ENCODE measurements around the gene SLC7A10.

SLC7A10 gene

DNA sequence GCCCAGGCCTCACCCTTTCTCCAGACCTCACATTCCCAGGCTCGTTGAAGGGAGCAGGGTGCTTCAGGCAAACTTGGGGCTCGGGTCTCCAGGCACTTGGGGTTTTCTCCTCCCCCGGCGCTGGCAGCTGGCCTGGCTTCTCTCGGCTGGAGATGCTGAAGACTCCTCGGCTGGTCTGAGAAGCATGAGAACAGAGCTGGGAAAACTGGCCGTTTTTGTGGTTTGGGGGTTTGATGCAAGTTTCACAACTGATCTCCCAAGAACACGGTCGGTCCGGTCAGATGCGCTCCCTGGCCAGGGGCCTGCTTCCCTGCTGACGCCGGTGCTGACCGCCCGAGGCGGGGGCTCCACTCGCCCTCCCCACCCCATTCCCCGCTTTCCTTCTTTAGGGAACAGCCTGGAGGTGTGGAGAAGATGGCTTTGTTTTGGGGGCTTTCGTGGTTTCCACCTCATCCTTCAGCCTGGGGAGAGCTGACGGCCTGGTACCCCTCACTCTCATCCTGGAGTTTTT lies 41.4 kb upstream of the SLC7A10 start:
- no peaks in the 10 kb centered on the region for H3K4me1 ChIP-seq (ENCODE audit: insufficient read depth, low read length)

DNA sequence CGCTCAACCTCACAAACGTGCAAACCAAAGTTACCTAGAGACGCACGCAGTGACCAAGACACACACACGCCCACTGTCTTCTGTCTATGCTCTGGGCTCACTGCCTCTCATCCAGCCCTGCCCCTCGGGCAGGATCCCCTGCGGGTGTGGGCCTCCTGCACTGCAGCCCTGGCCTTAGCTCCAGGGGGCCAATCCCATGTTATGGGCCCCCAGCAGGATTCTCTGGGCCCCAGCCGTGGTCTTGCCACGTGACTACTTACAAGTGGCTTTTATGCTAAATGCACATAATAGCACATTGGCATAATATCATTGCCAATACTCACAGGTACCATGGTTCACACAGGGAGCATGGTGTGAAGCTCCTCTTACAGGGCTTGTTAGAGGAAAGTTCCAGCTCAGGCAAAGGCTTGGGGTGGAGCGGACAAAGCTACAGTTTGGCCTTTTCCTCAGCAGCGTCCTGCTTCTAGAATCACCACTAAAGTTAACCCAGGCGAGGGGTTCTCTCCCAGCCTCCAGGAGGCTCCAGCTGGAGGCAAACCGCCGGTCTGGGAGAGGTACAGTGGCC lies 39.3 kb upstream of the SLC7A10 start:
- H4K20me1 ChIP-seq (ENCODE audit: insufficient read depth, low read length), result peaks cover 8% of the 10 kb centered on the region; the same call in 1 of the 2 replicates
- no peaks in the 10 kb centered on the region for H3K4me1 ChIP-seq (ENCODE audit: insufficient read depth, low read length)
- ATAC-seq (ENCODE audit: insufficient read depth, low read depth) (no peak), DNase-seq (no peak)
- H3K4me2 ChIP-seq (ENCODE audit: insufficient read depth, low read length), result no peak overlapping the region
- H3K79me2 ChIP-seq (ENCODE audit: insufficient read depth, low read length), result no peaks in the 10 kb centered on the region
- TF ChIP-seq, protein P1, sequence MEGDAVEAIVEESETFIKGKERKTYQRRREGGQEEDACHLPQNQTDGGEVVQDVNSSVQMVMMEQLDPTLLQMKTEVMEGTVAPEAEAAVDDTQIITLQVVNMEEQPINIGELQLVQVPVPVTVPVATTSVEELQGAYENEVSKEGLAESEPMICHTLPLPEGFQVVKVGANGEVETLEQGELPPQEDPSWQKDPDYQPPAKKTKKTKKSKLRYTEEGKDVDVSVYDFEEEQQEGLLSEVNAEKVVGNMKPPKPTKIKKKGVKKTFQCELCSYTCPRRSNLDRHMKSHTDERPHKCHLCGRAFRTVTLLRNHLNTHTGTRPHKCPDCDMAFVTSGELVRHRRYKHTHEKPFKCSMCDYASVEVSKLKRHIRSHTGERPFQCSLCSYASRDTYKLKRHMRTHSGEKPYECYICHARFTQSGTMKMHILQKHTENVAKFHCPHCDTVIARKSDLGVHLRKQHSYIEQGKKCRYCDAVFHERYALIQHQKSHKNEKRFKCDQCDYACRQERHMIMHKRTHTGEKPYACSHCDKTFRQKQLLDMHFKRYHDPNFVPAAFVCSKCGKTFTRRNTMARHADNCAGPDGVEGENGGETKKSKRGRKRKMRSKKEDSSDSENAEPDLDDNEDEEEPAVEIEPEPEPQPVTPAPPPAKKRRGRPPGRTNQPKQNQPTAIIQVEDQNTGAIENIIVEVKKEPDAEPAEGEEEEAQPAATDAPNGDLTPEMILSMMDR (IDR thresholded peaks at IDR 0.05; ENCODE audit: borderline replicate concordance, extremely low read depth, low read length, poor library complexity, severe bottlenecking), result no peak
- TF ChIP-seq EZH2 (IDR thresholded peaks at IDR 0.05; ENCODE audit: borderline replicate concordance, low read depth, low read length, severe bottlenecking), result no peak
- H3K27me3 ChIP-seq (ENCODE audit: insufficient read depth, low read length, poor library complexity), result peaks cover 15% of the 10 kb centered on the region
- H3K27ac ChIP-seq (ENCODE audit: low read length), result no peak overlapping the region
- no peak overlapping the region for H2AFZ ChIP-seq (ENCODE audit: low read depth, low read length)
- no peak overlapping the region for H3K9ac ChIP-seq (ENCODE audit: low read depth, low read length)
- no peaks in the 10 kb centered on the region for H3K9me3 ChIP-seq (ENCODE audit: insufficient read depth, low read length, severe bottlenecking)
- H3K4me3 ChIP-seq (ENCODE audit: low read depth in 1 of 2, low read length in 2 of 2), result no peak overlapping the region
- no peaks in the 10 kb centered on the region for H3K36me3 ChIP-seq (ENCODE audit: insufficient read depth, low read length)

More for the DNA sequence above, 41.4 kb upstream of the SLC7A10 start:
- no peak overlapping the region for H3K4me3 ChIP-seq (ENCODE audit: low read depth in 1 of 2, low read length in 2 of 2)
- no peaks in the 10 kb centered on the region for H3K9me3 ChIP-seq (ENCODE audit: insufficient read depth, low read length, severe bottlenecking)
- DNase-seq (no peak), ATAC-seq (ENCODE audit: insufficient read depth, low read depth) (no peak)
- no peaks in the 10 kb centered on the region for H3K36me3 ChIP-seq (ENCODE audit: insufficient read depth, low read length)
- no peaks in the 10 kb centered on the region for H3K27me3 ChIP-seq (ENCODE audit: insufficient read depth, low read length, poor library complexity)
- H3K4me2 ChIP-seq (ENCODE audit: insufficient read depth, low read length), result no peak overlapping the region
- peaks cover 8% of the 10 kb centered on the region; the same call in 1 of the 2 replicates for H4K20me1 ChIP-seq (ENCODE audit: insufficient read depth, low read length)
- no peak for TF ChIP-seq EZH2 (IDR thresholded peaks at IDR 0.05; ENCODE audit: borderline replicate concordance, low read depth, low read length, severe bottlenecking)
- TF ChIP-seq, protein P1 (IDR thresholded peaks at IDR 0.05; ENCODE audit: borderline replicate concordance, extremely low read depth, low read length, poor library complexity, severe bottlenecking), result no peak
- H3K9ac ChIP-seq (ENCODE audit: low read depth, low read length), result no peak overlapping the region
- no peaks in the 10 kb centered on the region for H3K79me2 ChIP-seq (ENCODE audit: insufficient read depth, low read length)
- no peak overlapping the region for H2AFZ ChIP-seq (ENCODE audit: low read depth, low read length)
- no peak overlapping the region for H3K27ac ChIP-seq (ENCODE audit: low read length)

DNA sequence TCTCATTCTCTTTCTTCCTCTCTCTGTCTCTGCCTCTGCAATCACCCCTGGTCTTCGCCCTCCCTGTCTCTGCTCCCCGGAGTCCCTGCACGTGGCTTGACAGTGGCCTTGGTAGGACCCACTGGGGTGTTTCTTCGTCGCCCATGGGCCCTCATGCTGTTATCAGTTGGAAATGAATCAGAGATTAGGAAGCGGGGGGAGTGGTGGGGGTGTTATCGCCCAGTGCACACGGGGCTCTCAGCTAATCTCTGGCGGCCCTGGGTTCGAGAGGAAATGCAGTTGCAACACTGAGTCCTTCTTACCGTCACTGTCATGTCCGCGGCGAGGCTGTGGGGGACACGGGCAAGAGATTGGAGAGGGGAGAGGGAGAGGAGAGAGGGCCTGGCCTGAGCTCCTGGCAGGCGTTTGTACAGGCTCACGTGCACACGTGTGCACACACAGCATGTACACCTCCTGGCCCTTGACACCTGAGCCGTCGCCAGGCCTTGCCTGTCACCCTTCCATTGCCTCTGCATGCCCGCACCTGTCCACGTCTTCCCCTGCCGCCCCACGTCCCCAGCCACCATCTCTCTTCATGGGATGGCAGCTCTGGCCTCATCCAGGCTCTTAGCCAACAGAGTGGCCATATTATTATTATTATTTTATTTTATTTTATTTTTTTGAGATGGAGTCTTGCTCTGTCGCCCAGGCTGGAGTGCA lies 37.8 kb upstream of the SLC7A10 start:
- Histone ChIP-seq H3K9ac (ENCODE audit: low read depth, low read length) (no peak overlapping the region), H3K4me3 (ENCODE audit: low read depth in 1 of 2, low read length in 2 of 2) (no peak overlapping the region), H3K36me3 (ENCODE audit: insufficient read depth, low read length) (no peaks in the 10 kb centered on the region), H4K20me1 (ENCODE audit: insufficient read depth, low read length) (peaks cover 8% of the 10 kb centered on the region; the same call in 1 of the 2 replicates), H3K9me3 (ENCODE audit: insufficient read depth, low read length, severe bottlenecking) (no peaks in the 10 kb centered on the region), H3K27ac (ENCODE audit: low read length) (no peak overlapping the region), H2AFZ (ENCODE audit: low read depth, low read length) (no peak overlapping the region), H3K27me3 (ENCODE audit: insufficient read depth, low read length, poor library complexity) (peaks cover 15% of the 10 kb centered on the region), H3K4me1 (ENCODE audit: insufficient read depth, low read length) (no peaks in the 10 kb centered on the region), H3K79me2 (ENCODE audit: insufficient read depth, low read length) (no peaks in the 10 kb centered on the region), H3K4me2 (ENCODE audit: insufficient read depth, low read length) (no peak overlapping the region)
- TF ChIP-seq, protein P1 (IDR thresholded peaks at IDR 0.05; ENCODE audit: borderline replicate concordance, extremely low read depth, low read length, poor library complexity, severe bottlenecking), result no peak
- no peak for TF ChIP-seq EZH2 (IDR thresholded peaks at IDR 0.05; ENCODE audit: borderline replicate concordance, low read depth, low read length, severe bottlenecking)
- DNase-seq, result no peak
- ATAC-seq (ENCODE audit: insufficient read depth, low read depth), result no peak
